Activated naive CD4-positive, alpha-beta T cell (primary cell): ENCODE results near the gene FOXP1.
"Not testable (repeated sequence)": the region's sequence is repeated elsewhere in the genome, so short reads cannot be mapped to it uniquely, and the experiment has no call there.

Source experiments
- DNase-seq, 4 experiments: peaks; one replicate each; lab custom pipeline; 2025; lab: John Stamatoyannopoulos, UW

The FOXP1 gene

GRCh38 chr3:71327936-71328335 lies 255.6 kb downstream of the FOXP1 start:
- DNase-seq, result no peak

- no peak for DNase-seq
Measured at GRCh38 chr3:71325715-71326114, 257.8 kb downstream of the FOXP1 start.

GRCh38 chr3:71324224-71324623 lies 259.3 kb downstream of the FOXP1 start:
- DNase-seq, result not testable (repeated sequence)

GRCh38 chr3:71323558-71323957 lies 260.0 kb downstream of the FOXP1 start:
- DNase-seq, result no peak

- no peak for DNase-seq
Measured at GRCh38 chr3:71322154-71322553, 261.4 kb downstream of the FOXP1 start.

GRCh38 chr3:71319771-71320170 lies 263.8 kb downstream of the FOXP1 start:
- DNase-seq, result no peak

GRCh38 chr3:71318458-71318827 lies 265.1 kb downstream of the FOXP1 start:
- DNase-seq, result no peak

GRCh38 chr3:71317749-71318457 lies 265.6 kb downstream of the FOXP1 start:
- DNase-seq, result no peak

- no peak for DNase-seq
Measured at GRCh38 chr3:71317140-71317539, 266.4 kb downstream of the FOXP1 start.

- DNase-seq, result no peak
Measured at GRCh38 chr3:71316066-71316777, 267.3 kb downstream of the FOXP1 start.

GRCh38 chr3:71315431-71315830 lies 268.1 kb downstream of the FOXP1 start:
- DNase-seq, result no peak

- DNase-seq, result no peak
Measured at GRCh38 chr3:71313844-71314243, 269.7 kb downstream of the FOXP1 start.

GRCh38 chr3:71312461-71312860 lies 271.1 kb downstream of the FOXP1 start:
- DNase-seq, result no peak

- DNase-seq, result no peak
Measured at GRCh38 chr3:71311661-71312046, 271.9 kb downstream of the FOXP1 start.

- DNase-seq, result no peak
Measured at GRCh38 chr3:71310980-71311660, 272.4 kb downstream of the FOXP1 start.

GRCh38 chr3:71310359-71310979 lies 273.1 kb downstream of the FOXP1 start:
- no peak for DNase-seq

- DNase-seq, result no peak
Measured at GRCh38 chr3:71309886-71310285, 273.6 kb downstream of the FOXP1 start.

GRCh38 chr3:71309342-71309741 lies 274.2 kb downstream of the FOXP1 start:
- DNase-seq, result no peak

- no peak for DNase-seq
Measured at GRCh38 chr3:71308836-71309235, 274.7 kb downstream of the FOXP1 start.

- no peak for DNase-seq
Measured at GRCh38 chr3:71307991-71308697, 275.4 kb downstream of the FOXP1 start.

GRCh38 chr3:71305231-71306206 lies 278.0 kb downstream of the FOXP1 start:
- DNase-seq, result peak in 2 of 4 experiments; percentile 7 to 23
